Measurements from ENCODE around the gene SH3BP4. TPM values are rescaled to one million over a fixed set of nuclear protein-coding genes. Genes with fewer than 3 reads are reported as not detected.
A peak's percentile ranks its signal among the peaks of the same experiment; 100 is the strongest.

SH3BP4 gene
- total and polyA plus RNA-seq, 2 of the 13 experiments (the other 11 are each of a cell fraction or from before 2014, with no cell fraction given) = 34.6 to 99.1 TPM

DNA sequence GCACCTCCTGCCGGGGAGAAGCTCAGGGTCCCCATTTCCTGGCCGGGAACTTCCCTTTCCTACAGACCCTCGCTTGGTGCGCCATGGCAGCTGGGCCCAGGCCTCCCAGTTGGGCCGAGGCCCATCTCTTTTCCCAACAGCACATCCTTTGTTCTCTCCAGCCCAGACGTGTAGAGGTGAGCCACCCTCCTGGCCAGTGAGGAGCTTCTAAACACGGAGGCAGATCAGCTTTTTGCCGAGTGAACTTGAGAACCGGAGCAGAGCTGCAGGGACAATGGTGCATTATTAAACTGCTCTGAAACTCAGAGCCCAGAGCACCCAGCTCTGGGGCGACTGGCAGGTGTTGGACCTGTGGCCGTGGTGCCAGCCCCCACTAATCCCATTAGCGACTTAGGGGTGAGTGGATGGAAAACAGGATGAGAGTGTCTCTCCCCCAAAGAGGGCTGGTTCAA is 25.4 kb downstream of the SH3BP4 start (continued):
- TF ChIP-seq, protein P1, sequence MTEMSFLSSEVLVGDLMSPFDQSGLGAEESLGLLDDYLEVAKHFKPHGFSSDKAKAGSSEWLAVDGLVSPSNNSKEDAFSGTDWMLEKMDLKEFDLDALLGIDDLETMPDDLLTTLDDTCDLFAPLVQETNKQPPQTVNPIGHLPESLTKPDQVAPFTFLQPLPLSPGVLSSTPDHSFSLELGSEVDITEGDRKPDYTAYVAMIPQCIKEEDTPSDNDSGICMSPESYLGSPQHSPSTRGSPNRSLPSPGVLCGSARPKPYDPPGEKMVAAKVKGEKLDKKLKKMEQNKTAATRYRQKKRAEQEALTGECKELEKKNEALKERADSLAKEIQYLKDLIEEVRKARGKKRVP (CRISPR knock-in tag; IDR thresholded peaks at IDR 0.05) = no peak
- peak; percentile 26; the same call in 1 of the 2 replicates for TF ChIP-seq SSRP1 (CRISPR knock-in tag; IDR thresholded peaks at IDR 0.05)
- no peak for TF ChIP-seq ZNF556 (CRISPR knock-in tag; IDR thresholded peaks at IDR 0.05; ENCODE audit: borderline replicate concordance)
- no peak for TF ChIP-seq GTF3A (CRISPR knock-in tag; conservative IDR thresholded peaks at IDR 0.05)
- TF ChIP-seq SP2 (CRISPR knock-in tag; IDR thresholded peaks at IDR 0.05) = no peak
- no peak for TF ChIP-seq DNMT3B (CRISPR knock-in tag; conservative IDR thresholded peaks at IDR 0.05)
- TF ChIP-seq SMYD3 (CRISPR knock-in tag; IDR thresholded peaks at IDR 0.05) = no peak
- no peak for TF ChIP-seq FOXA1 (IDR thresholded peaks at IDR 0.05)
- no peak for TF ChIP-seq FOXA1 (CRISPR knock-in tag; IDR thresholded peaks at IDR 0.05)
- TF ChIP-seq, protein P2, sequence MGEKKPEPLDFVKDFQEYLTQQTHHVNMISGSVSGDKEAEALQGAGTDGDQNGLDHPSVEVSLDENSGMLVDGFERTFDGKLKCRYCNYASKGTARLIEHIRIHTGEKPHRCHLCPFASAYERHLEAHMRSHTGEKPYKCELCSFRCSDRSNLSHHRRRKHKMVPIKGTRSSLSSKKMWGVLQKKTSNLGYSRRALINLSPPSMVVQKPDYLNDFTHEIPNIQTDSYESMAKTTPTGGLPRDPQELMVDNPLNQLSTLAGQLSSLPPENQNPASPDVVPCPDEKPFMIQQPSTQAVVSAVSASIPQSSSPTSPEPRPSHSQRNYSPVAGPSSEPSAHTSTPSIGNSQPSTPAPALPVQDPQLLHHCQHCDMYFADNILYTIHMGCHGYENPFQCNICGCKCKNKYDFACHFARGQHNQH (CRISPR knock-in tag; IDR thresholded peaks at IDR 0.05) = no peak
- TF ChIP-seq REPIN1 (CRISPR knock-in tag; IDR thresholded peaks at IDR 0.05; ENCODE audit: borderline replicate concordance, low read depth) = no peak
- TF ChIP-seq, protein P3, sequence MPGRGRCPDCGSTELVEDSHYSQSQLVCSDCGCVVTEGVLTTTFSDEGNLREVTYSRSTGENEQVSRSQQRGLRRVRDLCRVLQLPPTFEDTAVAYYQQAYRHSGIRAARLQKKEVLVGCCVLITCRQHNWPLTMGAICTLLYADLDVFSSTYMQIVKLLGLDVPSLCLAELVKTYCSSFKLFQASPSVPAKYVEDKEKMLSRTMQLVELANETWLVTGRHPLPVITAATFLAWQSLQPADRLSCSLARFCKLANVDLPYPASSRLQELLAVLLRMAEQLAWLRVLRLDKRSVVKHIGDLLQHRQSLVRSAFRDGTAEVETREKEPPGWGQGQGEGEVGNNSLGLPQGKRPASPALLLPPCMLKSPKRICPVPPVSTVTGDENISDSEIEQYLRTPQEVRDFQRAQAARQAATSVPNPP (CRISPR knock-in tag; IDR thresholded peaks at IDR 0.05) = no peak
- TF ChIP-seq, protein P4, sequence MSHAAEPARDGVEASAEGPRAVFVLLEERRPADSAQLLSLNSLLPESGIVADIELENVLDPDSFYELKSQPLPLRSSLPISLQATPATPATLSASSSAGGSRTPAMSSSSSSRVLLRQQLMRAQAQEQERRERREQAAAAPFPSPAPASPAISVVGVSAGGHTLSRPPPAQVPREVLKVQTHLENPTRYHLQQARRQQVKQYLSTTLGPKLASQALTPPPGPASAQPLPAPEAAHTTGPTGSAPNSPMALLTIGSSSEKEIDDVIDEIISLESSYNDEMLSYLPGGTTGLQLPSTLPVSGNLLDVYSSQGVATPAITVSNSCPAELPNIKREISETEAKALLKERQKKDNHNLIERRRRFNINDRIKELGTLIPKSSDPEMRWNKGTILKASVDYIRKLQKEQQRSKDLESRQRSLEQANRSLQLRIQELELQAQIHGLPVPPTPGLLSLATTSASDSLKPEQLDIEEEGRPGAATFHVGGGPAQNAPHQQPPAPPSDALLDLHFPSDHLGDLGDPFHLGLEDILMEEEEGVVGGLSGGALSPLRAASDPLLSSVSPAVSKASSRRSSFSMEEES (CRISPR knock-in tag; IDR thresholded peaks at IDR 0.05) = no peak
- TF ChIP-seq SRY (CRISPR knock-in tag; IDR thresholded peaks at IDR 0.05) = no peak
- TF ChIP-seq IRF2 (CRISPR knock-in tag; IDR thresholded peaks at IDR 0.05) = no peak; the same call in 1 of the 2 replicates
- TF ChIP-seq, protein P5, sequence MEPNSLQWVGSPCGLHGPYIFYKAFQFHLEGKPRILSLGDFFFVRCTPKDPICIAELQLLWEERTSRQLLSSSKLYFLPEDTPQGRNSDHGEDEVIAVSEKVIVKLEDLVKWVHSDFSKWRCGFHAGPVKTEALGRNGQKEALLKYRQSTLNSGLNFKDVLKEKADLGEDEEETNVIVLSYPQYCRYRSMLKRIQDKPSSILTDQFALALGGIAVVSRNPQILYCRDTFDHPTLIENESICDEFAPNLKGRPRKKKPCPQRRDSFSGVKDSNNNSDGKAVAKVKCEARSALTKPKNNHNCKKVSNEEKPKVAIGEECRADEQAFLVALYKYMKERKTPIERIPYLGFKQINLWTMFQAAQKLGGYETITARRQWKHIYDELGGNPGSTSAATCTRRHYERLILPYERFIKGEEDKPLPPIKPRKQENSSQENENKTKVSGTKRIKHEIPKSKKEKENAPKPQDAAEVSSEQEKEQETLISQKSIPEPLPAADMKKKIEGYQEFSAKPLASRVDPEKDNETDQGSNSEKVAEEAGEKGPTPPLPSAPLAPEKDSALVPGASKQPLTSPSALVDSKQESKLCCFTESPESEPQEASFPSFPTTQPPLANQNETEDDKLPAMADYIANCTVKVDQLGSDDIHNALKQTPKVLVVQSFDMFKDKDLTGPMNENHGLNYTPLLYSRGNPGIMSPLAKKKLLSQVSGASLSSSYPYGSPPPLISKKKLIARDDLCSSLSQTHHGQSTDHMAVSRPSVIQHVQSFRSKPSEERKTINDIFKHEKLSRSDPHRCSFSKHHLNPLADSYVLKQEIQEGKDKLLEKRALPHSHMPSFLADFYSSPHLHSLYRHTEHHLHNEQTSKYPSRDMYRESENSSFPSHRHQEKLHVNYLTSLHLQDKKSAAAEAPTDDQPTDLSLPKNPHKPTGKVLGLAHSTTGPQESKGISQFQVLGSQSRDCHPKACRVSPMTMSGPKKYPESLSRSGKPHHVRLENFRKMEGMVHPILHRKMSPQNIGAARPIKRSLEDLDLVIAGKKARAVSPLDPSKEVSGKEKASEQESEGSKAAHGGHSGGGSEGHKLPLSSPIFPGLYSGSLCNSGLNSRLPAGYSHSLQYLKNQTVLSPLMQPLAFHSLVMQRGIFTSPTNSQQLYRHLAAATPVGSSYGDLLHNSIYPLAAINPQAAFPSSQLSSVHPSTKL (CRISPR knock-in tag; IDR thresholded peaks at IDR 0.05) = peak; percentile 52
- TF ChIP-seq JUN (CRISPR knock-in tag; IDR thresholded peaks at IDR 0.05) = no peak
- TF ChIP-seq KDM6A (CRISPR knock-in tag; IDR thresholded peaks at IDR 0.05; ENCODE audit: low read depth) = no peak
- TF ChIP-seq, protein P6, sequence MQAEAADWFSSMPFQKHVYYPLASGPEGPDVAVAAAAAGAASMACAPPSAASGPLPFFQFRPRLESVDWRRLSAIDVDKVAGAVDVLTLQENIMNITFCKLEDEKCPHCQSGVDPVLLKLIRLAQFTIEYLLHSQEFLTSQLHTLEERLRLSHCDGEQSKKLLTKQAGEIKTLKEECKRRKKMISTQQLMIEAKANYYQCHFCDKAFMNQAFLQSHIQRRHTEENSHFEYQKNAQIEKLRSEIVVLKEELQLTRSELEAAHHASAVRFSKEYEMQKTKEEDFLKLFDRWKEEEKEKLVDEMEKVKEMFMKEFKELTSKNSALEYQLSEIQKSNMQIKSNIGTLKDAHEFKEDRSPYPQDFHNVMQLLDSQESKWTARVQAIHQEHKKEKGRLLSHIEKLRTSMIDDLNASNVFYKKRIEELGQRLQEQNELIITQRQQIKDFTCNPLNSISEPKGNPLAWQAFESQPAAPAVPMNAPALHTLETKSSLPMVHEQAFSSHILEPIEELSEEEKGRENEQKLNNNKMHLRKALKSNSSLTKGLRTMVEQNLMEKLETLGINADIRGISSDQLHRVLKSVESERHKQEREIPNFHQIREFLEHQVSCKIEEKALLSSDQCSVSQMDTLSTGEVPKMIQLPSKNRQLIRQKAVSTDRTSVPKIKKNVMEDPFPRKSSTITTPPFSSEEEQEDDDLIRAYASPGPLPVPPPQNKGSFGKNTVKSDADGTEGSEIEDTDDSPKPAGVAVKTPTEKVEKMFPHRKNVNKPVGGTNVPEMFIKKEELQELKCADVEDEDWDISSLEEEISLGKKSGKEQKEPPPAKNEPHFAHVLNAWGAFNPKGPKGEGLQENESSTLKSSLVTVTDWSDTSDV (CRISPR knock-in tag; IDR thresholded peaks at IDR 0.05) = peak; percentile 54; the same call in 1 of the 2 replicates
- TF ChIP-seq ZNF619 (CRISPR knock-in tag; IDR thresholded peaks at IDR 0.05) = no peak

Data from HepG2 (cell line).